Activated CD8-positive, alpha-beta T cell treated with anti-CD3 and anti-CD28 coated beads for 36 hours (primary cell): Measurements from ENCODE around the gene KRTAP5-6. TPM values are rescaled to one million over a fixed set of nuclear protein-coding genes. Genes with fewer than 3 reads are reported as not detected.

Source experiments
- ATAC-seq: fragments of 200-7000 bp; cut with Tn5 transposase; one replicate; pipeline ENCODE4 v1.10.0; 2021; ENCODE audit warnings: mild to moderate bottlenecking, moderate library complexity
- CTCF ChIA-PET: fragments of 350-600 bp; sonication (Branson Sonifier 250); formaldehyde crosslinking; loops from one replicate; lab custom pipeline; 2021; ENCODE audit warnings: antibody characterized with exemption; lab: Charles Lee
- POLR2A ChIA-PET: fragments of 350-600 bp; sonication (Branson Sonifier 250); formaldehyde crosslinking; loops from one replicate; lab custom pipeline; 2021; ENCODE audit warnings: antibody characterized with exemption; lab: Charles Lee
- DNase-seq: peaks from one replicate; pipeline ENCODE4 v3.0.0-alpha.2; 2020
- H3K27ac Mint-ChIP-seq: one replicate; pipeline ENCODE4 v1.8.0; 2021; ENCODE audit warnings: mild to moderate bottlenecking, mixed read lengths
- H3K27me3 Mint-ChIP-seq: one replicate; pipeline ENCODE4 v1.8.0; 2021; ENCODE audit warnings: mixed read lengths
- H3K36me3 Mint-ChIP-seq: one replicate; pipeline ENCODE4 v1.8.0; 2021; ENCODE audit warnings: low read depth, mixed read lengths
- H3K4me1 Mint-ChIP-seq: one replicate; pipeline ENCODE4 v1.8.0; 2021; ENCODE audit warnings: low read depth, mixed read lengths
- H3K4me3 Mint-ChIP-seq: one replicate; pipeline ENCODE4 v1.8.0; 2021; ENCODE audit warnings: mild to moderate bottlenecking, moderate library complexity, mixed read lengths
- H3K9me3 Mint-ChIP-seq: one replicate; pipeline ENCODE4 v1.8.0; 2021; ENCODE audit warnings: mixed read lengths
- intact Hi-C: fragments of 100-400 bp; cut with micrococcal nuclease; formaldehyde crosslinking; loops from one replicate; pipeline ENCODE4 v1.10.0; 2022
- total RNA-seq, 2 experiments: library from RNA; stranded (reverse); gene quantifications; one replicate each; pipeline ENCODE4 v1.2.3, GENCODE V29; 2021
- TF ChIP-seq, protein P1 (sequence below): fragments of 200-600 bp; IDR thresholded peaks from one replicate; pipeline ENCODE4 v1.8.0; 2022; ENCODE audit warnings: antibody characterized with exemption, mild to moderate bottlenecking

The KRTAP5-6 gene
- total RNA-seq, 2 experiments from 2014 or later: not detected

DNA sequence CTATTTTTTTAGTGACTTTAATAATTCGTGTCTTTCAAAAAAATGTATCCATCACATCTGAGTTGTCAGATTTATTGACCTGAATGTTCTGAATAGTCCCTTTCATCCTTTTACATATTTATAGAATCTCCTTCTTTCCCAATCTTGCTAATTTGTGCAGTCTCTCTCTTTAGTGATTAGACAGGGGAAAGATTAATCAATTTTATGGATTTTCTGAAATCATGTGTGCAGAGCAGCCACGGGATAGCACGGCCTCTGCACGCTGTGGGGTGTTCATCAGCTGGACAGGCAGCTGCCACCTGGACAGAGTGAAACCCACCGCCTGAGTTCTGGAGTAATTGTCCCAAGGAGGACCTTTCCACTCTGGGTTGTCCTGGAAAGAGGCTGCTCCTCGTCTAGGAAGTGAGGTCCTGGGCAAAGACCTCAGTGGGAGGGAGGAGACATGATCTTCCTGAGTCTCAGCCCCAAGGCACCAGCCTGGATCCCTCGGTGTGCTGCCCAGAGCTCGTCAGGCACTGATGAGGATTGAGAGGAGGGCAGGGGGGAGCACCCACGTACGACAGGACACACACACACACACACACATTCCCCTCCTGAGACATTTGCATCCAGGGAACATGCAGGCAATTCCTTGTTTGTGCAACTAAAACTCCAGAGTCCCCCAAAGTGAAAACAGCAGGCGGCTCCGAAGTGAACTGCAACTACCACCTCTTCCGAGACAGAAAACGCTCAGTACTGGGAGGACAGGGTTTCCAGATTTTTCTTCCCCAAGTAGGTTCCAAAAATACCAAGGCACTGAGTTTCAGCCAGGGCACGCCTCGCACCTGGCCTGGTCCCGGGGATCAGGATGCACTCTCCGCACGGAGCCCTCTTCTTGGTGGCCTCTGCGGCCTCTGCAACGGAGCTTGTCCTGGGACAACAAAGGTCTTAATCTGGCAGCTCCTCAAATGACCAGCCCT is 22.5 kb upstream of the KRTAP5-6 start:
- ChIA-PET POLR2A (interaction anchor here (1.2 kb wide), 1 partner anchor 123 kb away, joined by 4 read pairs; no protein-coding TSS in a partner anchor), CTCF (interaction anchor here (2.9 to 9.9 kb wide), 3 partner anchors 19 to 34 kb away, joined by 8 to 66 read pairs (median 14); no protein-coding TSS in a partner anchor)
- no peak overlapping the region for H3K4me3 Mint-ChIP-seq
- ATAC-seq: no peak
- no peak overlapping the region for H3K27ac Mint-ChIP-seq
- intact Hi-C loops: no loop called here
- no peak for DNase-seq
- H3K4me1 Mint-ChIP-seq: no peaks in the 10 kb centered on the region
- peaks cover 34% of the 10 kb centered on the region for H3K27me3 Mint-ChIP-seq
- no peaks in the 10 kb centered on the region for H3K36me3 Mint-ChIP-seq
- TF ChIP-seq, protein P1, sequence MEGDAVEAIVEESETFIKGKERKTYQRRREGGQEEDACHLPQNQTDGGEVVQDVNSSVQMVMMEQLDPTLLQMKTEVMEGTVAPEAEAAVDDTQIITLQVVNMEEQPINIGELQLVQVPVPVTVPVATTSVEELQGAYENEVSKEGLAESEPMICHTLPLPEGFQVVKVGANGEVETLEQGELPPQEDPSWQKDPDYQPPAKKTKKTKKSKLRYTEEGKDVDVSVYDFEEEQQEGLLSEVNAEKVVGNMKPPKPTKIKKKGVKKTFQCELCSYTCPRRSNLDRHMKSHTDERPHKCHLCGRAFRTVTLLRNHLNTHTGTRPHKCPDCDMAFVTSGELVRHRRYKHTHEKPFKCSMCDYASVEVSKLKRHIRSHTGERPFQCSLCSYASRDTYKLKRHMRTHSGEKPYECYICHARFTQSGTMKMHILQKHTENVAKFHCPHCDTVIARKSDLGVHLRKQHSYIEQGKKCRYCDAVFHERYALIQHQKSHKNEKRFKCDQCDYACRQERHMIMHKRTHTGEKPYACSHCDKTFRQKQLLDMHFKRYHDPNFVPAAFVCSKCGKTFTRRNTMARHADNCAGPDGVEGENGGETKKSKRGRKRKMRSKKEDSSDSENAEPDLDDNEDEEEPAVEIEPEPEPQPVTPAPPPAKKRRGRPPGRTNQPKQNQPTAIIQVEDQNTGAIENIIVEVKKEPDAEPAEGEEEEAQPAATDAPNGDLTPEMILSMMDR: no peak
- no peaks in the 10 kb centered on the region for H3K9me3 Mint-ChIP-seq

DNA sequence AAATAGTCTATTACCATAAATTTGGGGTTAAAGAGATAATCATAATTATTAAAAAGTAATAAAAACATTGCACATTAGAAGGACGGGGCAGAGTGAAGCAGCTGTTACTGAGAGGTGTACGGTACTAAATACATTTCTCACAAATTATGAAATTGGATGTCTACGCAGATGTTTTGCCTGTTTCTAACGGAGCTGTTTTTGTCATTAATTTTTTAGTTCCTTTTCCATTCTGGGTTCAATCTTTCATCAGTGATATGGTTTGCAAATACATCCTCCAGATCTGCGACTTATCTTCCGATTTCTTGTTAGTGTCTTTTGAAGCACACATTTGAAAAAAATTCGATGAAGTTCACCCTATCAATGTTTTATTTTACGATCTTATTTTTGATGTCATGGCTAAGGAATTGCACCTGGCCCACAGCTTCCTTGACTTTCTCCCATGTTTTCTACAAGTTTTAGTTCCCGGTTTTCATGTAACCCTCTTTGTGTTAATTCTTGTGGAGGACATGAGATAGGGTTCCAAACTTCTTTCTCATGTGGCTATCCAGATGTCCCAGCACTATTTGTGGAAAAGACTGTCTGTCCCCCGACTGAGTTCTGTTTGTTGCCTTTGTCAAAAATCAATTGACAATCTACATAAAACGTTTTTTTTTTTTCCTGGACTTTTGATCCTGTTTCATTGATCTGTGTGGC is 21.3 kb upstream of the KRTAP5-6 start:
- TF ChIP-seq, protein P1: no peak
- no peak overlapping the region for H3K27ac Mint-ChIP-seq
- intact Hi-C loops: no loop called here
- ChIA-PET CTCF (interaction anchor here (2.9 to 9.9 kb wide), 3 partner anchors 17 to 35 kb away, joined by 8 to 66 read pairs (median 14); no protein-coding TSS in a partner anchor), POLR2A (interaction anchor here (1.2 kb wide), 1 partner anchor 121 kb away, joined by 4 read pairs; no protein-coding TSS in a partner anchor)
- H3K4me1 Mint-ChIP-seq: no peaks in the 10 kb centered on the region
- DNase-seq: no peak
- H3K36me3 Mint-ChIP-seq: no peaks in the 10 kb centered on the region
- H3K4me3 Mint-ChIP-seq: no peak overlapping the region
- H3K9me3 Mint-ChIP-seq: no peaks in the 10 kb centered on the region
- peaks cover 35% of the 10 kb centered on the region for H3K27me3 Mint-ChIP-seq
- no peak for ATAC-seq

DNA sequence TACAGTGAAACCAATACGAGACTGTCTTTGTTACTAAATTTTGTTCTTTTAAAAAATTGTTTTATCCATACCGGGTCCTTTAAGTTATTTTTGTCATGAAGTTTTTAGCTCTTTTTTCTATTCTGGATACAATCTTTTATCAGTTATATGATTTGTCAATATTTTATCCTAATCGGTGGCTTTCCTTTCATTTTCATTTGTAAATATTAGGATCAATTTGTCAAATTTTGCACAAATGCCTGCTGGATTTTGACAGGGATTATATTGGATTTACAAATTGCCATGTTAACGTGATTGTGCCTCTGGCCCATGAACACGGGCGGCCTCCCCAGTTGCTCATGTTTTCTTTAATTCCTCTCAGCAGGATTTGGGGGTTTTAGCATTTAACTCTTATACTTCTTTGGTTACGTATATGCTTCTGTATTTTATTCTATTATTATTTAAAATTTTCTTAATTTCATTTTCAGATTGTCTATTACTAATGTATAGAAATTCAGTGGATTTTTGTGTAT is 20.7 kb upstream of the KRTAP5-6 start:
- no peaks in the 10 kb centered on the region for H3K36me3 Mint-ChIP-seq
- intact Hi-C loops: no loop called here
- peaks cover 35% of the 10 kb centered on the region for H3K27me3 Mint-ChIP-seq
- ATAC-seq (no peak), DNase-seq (no peak)
- H3K4me1 Mint-ChIP-seq: no peaks in the 10 kb centered on the region
- CTCF ChIA-PET: interaction anchor here (2.9 to 9.9 kb wide), 3 partner anchors 17 to 36 kb away, joined by 8 to 66 read pairs (median 14); no protein-coding TSS in a partner anchor
- POLR2A ChIA-PET: interaction anchor here (1.2 kb wide), 1 partner anchor 121 kb away, joined by 4 read pairs; no protein-coding TSS in a partner anchor
- H3K27ac Mint-ChIP-seq: no peak overlapping the region
- H3K9me3 Mint-ChIP-seq: no peaks in the 10 kb centered on the region
- no peak overlapping the region for H3K4me3 Mint-ChIP-seq
- TF ChIP-seq, protein P1: no peak

DNA sequence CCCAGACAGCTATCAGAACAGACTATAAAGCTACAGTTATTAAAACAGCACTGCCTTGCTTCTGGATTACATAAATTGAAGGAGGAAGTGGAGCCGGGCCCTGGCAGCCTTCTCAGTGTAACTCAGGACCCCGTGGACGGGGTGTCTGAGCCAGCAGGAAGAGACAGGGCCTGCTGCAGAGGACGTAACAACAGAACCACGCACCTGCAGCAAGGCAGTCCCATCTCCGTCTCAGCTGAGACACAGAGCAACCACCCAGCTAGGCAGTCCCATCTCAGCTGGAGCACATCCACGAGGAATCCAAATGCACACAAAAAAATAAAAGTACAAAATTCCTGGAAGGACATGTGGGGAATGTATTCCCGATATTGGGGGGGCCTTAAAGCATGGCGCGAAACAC is 17.1 kb upstream of the KRTAP5-6 start:
- TF ChIP-seq, protein P1: no peak
- Mint-ChIP-seq H3K27me3 (peaks cover 21% of the 10 kb centered on the region), H3K4me1 (no peaks in the 10 kb centered on the region), H3K4me3 (no peak overlapping the region), H3K9me3 (no peaks in the 10 kb centered on the region), H3K36me3 (no peaks in the 10 kb centered on the region), H3K27ac (no peak overlapping the region)
- ATAC-seq (no peak), DNase-seq (no peak)
- CTCF ChIA-PET: interaction anchor here (1.0 to 9.9 kb wide), 6 partner anchors 13 to 153 kb away, joined by 3 to 66 read pairs (median 7); no protein-coding TSS in a partner anchor
- POLR2A ChIA-PET: no interaction called here
- intact Hi-C loops: no loop called here
